Umbilical cord (tissue), 2 donors: ENCODE results near the gene HS3ST3A1. TPM values are rescaled to one million over a fixed set of nuclear protein-coding genes. Genes with fewer than 3 reads are reported as not detected.

ENCODE experiments used
- DNase-seq: peaks from one replicate; pipeline ENCODE4 v3.0.0-alpha.2; 2015; ENCODE audit warnings: low spot score
- total RNA-seq: library from RNA; depleted of rRNA; stranded (reverse); fragments of >200 nt; gene quantifications from one replicate; pipeline ENCODE4 v1.2.3, GENCODE V29; 2014; ENCODE audit warnings: low replicate concordance; ENCODE audit not compliant: insufficient read depth

The HS3ST3A1 gene
- total RNA-seq, 1 donor from 2014 or later, result 4.1 TPM

DNA sequence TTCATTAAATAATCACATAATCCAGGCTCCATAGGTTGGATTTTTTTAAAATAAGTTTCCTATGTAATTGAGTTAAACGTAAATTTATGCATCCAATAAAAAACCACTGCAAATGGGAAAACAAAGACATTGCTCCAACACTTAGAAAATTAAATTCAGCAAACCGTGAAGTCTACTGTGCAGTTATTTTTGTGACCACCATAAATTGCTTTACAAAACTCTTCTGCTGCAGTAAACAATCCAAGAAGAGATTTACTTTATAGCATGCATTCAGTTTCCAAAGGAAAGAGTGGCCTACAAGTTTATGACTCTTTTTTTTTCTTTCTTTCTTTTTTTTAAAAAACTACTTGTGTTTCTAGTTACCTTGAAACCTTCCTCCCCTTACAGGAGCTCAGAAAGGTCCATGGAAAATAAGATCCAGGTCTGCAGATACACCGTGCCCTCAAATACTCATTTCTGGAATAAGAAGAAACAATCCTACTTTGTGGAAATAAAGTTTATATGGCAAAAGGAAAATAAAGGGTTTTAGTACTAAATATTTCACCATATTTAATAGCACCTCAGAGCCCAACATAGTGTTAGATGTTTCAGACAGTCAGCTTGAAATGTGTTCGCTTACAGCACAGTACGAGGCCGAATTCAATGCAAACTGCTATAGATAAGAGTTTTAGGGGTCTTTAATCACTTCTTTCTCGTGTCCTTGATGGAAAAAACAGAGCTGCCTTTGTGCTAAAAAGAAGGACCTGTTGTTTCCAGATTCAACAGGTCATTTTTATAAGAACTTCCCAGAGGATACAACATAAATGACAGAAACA is 3.2 kb downstream of the HS3ST3A1 start:
- no peak for DNase-seq

DNA sequence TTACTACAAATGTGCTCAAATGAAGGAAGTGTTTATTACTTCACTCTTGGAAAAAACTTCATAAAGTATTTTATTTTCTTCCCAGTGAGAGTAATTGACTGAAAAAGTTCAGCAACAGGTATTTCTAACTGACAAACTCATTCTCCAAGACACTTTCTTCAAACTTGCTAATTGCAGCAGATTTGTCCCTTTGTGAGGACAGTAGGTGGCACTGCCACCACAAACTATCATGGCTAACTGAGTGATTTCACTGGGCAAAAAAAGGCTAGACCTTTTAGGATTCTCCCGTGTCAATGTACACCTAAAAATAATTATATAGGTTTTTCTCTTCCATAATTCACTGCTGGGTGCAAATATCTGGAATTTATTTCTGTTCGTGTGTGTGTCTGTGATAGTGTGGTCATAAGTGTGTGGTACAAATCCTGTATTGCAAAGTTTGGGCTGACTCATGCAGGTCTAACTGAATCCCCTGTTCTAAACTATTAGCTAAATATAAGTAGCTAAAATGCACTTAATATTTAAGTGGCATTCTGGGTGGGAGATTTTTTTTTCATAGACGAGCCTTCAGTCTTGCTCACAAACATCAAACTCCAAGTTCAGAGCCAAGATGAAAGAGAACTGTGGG is 3.9 kb downstream of the HS3ST3A1 start:
- DNase-seq, result peak; percentile 46

DNA sequence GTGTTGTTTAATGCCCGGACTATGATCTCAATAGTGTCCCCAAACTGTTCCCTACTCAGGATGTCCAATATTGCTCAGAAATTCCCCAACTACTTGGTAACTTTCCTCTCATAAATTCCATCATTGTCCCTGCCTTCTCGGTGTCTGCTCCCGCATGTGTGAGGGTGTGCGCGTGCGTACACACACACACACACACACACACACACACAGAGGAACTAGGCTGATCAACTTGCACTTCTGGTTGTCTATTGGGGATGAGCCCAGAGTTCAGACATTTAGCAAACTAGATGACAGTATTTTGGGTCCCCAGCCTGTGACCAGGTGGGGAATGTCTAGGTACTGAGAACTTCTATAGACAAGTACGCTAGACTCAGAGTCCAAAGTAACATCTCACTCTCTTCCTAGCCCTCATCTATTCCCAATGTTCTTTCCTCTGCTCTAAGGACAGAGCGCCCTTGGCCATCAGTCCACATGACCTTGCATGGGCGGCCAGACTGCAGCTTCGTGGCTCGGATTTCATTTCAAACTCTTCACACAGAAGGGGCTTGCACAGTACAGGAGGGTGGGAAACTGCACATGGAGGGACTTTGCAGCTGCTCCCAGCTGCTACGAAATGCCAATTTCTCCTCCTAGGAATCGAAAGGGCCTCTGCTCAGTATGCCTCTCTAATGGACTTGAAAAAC is 5.3 kb downstream of the HS3ST3A1 start:
- DNase-seq, result no peak

DNA sequence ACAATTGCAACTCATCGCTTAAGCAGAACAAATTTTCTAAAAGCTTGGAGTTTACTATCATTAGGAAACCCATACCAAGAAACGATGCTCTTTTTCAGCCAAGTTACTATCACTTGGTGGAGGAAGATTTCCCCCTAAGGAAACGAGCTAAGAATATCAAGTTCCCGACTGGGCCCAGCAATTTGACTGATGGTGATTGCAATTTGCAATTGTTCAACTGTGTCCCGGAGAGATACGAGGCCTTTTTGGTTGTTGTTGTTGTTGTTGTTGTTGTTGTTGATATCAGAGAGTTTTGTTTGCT is 6.2 kb downstream of the HS3ST3A1 start:
- no peak for DNase-seq

DNA sequence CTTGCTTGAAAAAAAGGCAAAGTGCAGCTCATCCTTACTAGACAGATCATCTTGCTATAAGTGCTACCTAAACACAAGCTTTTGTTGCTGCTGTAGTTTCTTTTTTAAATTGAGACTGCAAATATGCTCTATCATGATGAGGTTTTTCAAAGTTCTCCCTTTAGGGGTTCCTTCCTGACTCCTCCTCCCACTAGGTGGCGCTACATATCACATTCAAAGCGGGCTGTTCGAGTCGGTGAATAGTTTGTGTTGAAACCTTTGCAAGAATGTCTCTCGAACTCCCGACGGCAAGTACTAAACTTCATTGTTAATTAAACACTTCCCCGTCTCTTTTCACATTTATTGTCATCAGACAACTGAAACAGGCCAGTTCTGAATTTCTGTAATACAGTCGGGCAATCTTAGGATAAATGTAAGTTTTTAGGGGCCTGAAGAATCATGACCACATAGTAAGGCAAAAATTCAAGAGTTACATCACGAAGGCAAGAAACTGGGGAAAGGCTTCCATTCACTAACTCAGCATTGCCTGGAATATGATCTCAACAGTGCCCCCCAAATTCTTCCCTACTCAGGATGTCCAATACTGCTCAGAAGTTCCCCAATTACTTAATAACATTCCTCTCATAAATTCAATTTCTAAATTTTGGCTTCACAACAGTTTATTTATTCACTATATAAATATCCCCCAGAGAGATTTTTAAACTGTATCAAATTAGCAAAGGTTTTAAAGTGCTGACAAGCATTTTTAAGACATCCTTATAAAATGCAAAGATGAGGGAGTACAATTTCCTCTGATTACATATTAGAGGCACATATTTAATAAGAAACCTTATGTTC is 6.7 kb downstream of the HS3ST3A1 start:
- peak; percentile 83 for DNase-seq

DNA sequence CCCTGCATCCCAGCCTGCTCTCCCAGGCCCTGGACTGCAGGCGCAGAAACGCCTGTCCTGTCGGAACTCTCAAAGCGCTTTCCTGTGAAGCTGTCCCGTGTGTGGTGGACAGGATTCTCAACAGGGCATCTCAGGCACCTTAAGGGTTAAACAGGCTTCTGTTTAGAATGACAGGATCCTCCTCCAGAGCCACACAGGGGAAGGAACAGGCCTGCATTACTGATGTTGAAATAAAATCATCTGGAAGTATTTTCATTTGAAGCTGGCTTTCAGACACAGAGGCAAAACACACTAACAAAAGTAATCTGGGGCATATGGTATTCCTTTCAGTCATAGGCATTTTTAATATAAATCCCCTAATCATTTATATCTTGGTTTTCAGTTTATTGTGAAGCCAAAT is 7.4 kb downstream of the HS3ST3A1 start:
- DNase-seq, result no peak

DNA sequence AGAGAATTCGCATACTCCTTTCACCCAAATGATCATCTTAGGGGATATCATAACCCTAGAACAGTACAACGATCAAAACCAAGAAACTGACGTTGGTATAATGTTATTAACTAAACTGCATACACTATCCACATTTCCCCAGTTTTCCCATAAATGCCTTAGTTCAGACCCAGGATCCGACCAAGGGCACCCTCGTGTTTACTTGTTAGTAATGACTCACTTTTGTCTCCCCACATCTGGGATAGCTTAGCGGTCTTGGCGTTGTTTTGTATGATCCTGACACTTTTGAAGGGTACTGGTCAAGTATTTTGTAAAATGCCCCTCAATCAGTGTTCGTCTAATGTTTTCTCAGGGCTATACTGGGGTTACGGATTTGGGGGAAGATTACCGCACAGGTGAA is 8.0 kb downstream of the HS3ST3A1 start:
- no peak for DNase-seq

DNA sequence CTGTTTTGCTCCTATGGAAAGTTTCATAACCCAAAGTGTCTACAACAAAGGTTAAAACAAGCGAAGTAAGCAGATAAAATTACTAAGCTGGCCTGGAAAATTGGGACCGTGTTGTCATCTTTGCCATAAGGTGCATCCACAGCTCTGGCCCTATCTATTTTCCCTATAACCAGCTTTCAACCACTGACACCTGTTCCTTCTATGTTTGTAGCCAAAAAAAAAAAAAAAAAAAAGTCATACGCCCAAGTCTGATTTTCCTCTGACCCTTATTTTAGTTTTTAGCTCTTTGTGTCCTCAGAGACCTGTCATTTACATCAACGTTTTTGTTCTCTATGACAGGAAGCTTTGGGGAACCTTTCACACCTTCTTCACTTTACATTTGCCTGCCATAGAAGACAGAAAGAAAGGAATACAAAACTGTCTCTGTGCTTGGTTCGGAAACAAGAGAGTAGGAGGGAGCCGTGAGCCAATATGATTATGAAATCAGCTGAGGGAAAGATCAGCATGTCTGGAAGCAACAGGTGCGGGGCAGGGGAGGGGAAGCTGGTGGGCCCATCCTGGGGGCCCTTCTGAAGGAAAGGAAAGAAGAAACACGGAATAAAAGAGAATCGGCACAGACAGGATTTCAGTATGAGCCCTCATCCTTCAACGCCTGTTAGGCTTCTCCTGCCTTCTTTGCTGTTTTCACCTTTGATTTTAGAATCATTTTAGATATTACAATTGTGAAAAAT is 8.5 kb downstream of the HS3ST3A1 start:
- no peak for DNase-seq

DNA sequence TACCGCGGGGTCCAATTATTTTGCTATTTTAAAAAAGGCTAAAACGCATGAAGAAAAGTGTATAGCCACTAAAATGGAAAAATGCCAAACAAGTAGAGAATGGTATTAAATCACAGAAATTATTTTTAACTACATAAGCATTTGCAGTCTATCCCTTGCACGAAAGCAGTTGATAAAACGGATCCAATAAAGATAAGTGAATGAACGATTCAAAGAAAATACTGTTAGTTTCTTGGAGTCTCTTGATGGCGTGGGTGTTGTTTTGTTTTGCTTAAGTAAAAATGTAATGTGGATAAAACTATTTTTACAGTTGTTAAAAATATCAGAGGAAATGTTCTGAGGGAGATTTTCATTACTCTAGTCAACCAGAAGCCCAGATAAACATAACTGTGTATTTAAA is 9.3 kb downstream of the HS3ST3A1 start:
- peak; percentile 57 for DNase-seq

DNA sequence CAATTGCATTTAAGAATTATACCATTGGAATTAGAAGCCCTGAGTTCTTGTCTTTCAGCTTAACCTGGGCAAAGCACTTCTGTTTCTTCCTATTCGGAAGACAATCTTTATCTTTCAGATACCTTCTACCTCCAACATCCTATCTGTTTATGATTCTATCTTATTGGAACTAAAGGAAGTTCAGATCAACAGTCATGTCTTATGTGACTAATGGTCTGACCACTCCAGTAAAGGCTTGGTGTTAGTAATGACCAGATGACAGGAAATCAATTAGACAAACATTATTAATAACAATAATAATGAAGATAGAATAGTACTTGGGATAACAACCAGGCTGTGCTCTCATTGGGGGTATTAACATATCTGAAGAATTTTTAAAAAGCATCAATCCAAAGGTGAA is 11.3 kb downstream of the HS3ST3A1 start:
- DNase-seq, result no peak

DNA sequence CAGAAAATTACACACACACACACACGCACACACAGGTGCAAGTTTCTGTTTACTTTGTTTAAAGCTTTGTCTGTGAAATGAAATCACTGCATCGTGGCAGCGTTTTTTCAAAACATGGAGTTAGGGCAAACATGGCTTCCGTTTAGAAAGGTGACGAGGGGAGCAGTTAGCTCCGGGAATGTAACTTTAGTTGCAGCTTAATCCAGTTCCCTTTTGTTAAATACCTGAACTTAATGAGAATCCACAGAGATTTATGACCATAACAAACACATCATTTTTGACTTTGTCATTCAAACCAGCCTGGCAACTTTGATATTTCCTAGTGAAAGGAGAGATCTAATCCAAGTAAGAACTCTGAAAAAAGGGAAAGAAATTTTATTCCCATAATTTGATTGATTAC is 12.1 kb downstream of the HS3ST3A1 start:
- no peak for DNase-seq

DNA sequence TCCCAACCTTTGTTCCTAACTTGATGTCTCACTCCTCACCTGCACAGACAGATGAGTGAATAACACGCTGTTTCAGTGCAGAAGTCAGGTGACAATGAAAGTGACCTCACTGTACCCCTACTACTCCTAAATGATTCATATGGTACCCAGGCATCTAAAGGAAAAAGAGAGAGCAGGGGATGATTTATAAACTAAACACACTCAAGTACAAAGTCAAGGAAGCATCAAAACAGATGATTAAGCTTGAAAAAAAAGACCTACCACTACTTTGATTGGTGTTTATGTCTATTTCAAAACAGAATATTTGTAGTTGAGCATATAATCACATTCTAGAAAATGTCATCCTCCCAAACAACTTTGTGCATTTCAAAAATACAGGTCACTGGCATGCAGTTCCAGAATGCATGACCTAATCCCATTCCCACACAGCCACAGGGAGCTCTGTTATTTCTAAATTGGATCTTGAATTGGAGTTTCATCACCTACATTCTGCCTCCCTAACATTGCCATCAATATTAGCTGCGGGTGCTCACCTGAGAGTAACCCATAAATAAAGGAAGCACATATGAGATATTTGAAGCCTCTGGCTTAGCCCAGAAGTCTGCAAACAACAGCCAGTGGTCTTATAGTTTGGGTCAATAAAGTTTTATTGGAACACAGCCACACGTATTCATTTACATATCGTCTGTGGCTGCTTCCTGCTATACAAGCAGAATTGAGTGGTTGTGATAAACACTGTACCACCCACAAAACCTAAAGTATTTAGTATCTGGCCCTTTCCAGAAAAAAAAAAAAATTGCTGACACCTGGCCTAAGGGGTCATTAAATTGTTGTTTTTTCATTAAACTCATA is 14.0 kb downstream of the HS3ST3A1 start:
- DNase-seq, result no peak

DNA sequence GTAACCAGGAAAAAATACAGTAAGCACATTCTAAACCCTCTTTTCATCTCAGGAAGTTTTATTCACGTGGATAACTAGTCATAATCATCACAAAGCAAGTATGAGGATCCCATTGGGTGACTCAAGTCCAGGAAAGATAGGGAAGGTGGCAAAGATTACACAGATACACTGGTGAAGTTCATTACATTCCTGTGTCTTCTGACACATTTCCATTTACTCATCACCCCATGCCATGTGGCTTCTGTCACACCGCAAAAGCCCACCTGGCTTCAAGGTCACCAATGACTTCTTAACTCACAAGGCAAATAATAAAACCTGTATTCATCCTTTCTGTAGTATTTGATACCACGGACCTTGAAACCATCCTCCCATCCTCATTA is 17.0 kb downstream of the HS3ST3A1 start:
- DNase-seq, result no peak

DNA sequence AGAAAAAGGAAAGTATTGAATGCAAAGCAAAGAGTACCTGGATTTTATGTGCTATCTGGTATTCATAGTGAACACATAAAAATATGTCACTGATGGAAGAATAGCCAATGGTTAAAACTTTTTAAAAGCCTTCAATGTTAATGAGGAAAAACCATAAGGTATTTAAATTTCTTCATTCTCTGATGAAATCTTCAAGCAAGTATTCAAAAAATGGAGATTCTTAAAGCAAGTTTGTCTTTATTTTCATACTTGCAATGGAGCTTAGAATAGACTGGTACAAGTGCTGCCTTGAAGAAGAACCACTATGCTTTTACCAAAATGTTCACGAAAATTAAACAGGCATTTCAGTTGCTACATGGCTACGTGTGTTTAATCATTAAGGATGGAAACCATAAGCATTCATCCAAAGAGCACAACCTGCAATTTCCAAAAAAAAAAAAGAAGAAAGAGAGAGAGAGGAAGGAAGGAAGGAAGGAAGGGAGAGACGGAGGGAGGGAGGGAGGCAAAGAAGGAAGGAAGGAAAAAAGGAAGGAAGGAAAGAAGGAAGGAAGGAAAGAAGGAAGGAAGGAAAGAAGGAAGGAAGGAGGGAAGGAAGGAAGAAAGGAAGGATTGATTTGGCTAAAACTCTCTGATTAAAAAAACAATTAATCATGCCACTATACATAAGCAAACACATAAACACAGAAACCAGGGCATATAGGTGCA is 17.6 kb downstream of the HS3ST3A1 start:
- no peak for DNase-seq

DNA sequence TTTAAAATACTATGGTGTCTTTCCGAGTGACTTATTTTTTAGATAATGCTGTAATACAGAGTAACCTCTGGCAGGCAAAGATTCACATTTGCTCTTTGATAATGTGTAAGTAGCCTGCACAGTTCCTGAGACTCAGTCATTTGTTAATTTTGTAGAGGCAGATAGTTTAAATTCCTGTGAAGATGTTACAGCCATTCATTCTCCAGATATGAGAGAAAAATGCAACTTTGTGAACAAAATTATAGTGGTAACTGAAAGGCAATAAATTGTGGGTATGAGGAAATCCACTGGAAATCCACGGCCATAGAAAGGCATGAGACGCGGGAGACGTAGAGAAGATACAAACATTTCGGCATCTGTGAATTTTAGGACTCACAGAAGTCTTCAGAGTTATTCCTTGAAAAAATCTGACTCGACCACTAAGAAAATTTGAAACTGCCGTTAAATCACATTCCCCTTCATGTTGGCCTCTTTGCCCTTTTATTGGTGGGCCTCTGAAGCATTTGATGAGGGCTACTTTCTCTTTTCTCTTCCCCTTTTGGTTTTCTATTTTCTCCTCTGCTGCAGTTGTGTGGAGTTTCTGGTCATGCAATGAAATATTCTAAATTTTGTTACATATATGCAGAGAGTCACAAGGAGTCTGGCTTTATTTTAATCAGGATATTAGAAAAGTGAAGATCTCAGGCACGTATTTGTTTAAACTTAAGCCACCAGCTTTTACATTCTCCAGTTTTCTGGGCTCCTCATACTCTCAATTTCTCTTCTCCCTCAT is 18.8 kb downstream of the HS3ST3A1 start:
- peak; percentile 24 for DNase-seq

DNA sequence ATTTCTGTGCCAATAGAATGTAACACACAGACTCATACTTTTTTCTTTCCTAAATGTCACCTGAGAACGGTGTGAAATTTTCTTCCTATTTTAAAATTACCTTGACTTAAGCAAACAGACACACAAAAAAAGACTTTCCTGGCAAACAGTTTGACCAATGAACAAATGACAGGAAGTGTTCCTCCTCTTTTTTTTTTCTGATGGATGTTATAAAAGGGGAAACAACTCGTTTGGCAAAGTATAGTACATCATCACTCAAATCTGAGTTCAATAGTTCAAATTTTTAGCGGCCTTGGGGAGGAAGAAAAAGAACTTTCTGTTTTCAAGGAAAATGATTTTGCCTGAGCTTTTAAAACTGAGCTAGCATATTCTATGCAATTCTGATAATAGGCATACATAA is 19.8 kb downstream of the HS3ST3A1 start:
- DNase-seq, result no peak

DNA sequence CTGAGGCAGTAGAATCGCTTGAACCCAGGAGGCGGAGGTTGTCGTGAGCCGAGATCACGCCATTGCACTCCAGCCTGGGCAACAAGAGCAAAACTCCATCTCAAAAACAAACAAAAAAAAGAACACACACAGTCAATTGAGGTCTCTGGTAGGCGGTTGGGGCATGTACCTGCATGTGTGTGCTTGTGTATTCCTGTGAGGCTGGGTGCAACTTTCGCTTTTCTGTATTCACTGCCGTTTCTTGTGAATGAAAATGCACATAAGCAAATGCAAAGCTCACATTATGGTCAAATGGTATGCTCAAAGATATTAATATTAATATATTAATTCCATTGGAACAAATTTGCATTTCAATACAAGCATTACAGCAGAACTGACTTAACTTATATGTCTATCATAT is 20.9 kb downstream of the HS3ST3A1 start:
- DNase-seq, result no peak

DNA sequence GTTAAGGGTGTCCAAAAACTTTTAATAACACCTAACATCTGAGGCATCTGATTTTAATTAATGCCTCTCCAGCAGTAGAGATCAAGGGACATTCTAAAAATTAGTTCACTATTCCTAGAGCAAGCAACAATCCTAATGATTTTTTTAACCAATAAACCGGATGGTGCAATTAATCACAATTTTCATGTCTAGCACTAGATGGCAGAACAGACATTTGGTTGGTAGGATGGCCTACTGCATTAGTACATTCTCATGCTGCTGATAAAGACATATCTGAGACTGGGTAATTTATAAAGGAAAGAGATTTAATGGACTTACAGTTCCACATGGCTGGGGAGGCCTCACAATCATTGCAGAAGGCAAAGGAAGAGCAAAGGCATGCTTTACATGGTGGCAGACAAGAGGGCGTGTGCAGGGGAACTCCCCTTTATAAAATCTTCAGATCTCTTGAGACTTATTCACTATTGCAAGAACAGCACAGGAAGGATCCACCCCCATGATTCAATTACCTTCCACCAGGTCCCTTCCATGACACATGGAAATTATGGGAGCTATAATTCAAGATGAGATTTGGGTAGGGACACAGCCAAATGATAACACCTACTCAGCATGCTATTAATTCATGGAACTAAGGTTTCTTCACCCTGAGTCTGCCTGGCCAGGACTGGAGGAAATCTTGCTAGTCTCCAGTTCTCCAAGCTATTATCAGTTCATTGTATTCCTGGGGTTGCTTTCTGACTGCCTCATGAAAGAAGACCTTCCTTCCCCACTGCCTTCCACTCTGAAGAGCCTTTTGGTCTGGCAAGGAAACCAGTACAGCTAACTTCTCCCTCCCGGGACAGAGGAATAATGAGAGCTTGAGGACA is 24.8 kb downstream of the HS3ST3A1 start:
- no peak for DNase-seq
